GM18858 (cell line): ENCODE measurements around the gene HOXB2.
"Not testable (repeated sequence)": the region's sequence is repeated elsewhere in the genome, so short reads cannot be mapped to it uniquely, and the experiment has no call there.

ENCODE experiments used
- ATAC-seq: cut with Tn5 transposase; IDR thresholded peaks from one replicate; pipeline ENCODE4 v1.9.1; 2021; ENCODE audit not compliant: unreplicated experiment

HOXB2 gene

DNA sequence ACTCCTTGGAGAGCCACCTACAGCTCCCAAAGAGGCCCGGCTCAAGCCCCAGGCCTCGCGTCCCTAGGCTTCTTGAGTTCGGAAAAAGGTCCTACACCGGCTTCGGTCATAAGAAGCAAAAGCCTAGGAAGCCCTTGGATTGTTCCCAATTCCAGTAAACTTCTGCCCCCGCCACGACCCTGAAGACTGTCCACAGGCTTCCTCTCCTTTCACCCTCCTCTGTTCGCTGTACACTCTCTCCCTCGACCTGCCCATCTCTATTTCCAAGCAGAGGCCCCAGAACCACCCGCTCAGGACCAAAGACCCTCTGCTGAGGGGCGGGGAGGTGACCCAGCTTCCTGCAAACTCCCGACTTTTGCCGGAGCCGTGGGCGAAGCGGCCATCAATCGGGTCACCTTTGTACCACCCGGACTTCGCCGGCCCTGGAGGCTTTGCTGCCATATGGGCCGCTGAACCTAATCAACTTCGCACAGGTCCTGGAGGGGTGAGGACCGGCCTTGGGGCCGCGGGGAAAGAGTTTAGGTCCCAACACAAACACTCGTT lies 2.7 kb downstream of the HOXB2 start:
- no peak for ATAC-seq

GRCh38 chr17:48541577-48542113 lies 3.3 kb downstream of the HOXB2 start:
- ATAC-seq: no peak

DNA sequence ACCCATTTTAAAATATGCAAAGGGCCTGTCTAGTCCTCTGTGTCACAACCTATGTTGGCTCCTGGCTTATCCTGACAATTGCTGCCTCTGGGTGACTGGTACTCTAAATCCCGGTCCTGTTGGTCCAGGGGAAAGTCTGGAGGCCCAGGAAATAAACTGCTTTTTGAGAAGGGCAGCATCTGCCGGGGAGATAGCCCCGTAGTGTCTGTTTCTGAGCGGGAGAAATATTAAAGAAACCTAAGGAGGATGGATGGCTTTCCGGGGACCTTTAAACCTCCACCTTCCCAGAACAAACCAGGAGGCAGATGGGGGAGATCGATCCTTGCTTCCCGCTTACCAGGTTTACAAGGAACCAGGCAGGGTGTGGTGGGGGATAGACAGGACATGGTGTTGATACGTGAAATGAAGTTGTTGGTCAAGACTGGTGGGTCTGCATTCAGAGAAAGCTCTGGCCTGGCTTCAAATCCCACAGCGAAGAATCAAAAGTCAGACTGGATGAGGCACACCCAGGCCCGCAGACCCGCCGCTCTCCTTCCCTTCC lies 3.8 kb downstream of the HOXB2 start:
- ATAC-seq: no peak

GRCh38 chr17:48540213-48540612 lies 4.7 kb downstream of the HOXB2 start:
- ATAC-seq: no peak

GRCh38 chr17:48539177-48539576 lies 5.7 kb downstream of the HOXB2 start:
- ATAC-seq: no peak

- no peak for ATAC-seq
These were observed 7.6 kb downstream of the HOXB2 start for GRCh38 chr17:48537316-48537715.

- not testable (repeated sequence) for ATAC-seq
These were observed 8.9 kb downstream of the HOXB2 start for GRCh38 chr17:48535793-48536559.

- no peak for ATAC-seq
These were observed 12.6 kb downstream of the HOXB2 start for GRCh38 chr17:48532261-48532660.

GRCh38 chr17:48530887-48531272 lies 14.0 kb downstream of the HOXB2 start, which contains the start of gene HOXB1:
Gene HOXB1, minus strand, starts transcription at chr17:48531011. Its CDS starts 107 bp downstream, at chr17:48530904.
- ATAC-seq: no peak

GRCh38 chr17:48530208-48530886 lies 14.6 kb downstream of the HOXB2 start:
- ATAC-seq: no peak

DNA sequence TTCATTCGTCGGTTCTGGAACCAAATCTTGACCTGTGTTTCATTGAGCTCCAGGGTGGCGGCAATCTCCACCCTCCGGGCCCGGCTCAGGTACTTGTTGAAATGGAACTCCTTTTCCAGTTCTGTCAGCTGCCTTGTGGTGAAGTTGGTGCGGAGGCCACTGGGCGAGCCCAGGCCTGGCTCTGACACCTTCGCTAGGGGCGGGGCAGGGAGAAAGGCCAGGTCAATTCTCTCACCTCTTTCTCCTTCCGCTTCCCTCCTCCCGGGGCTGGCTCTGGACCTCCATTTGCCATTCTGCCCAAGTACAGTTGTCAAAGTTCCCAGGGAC lies 15.3 kb downstream of the HOXB2 start:
- no peak for ATAC-seq

DNA sequence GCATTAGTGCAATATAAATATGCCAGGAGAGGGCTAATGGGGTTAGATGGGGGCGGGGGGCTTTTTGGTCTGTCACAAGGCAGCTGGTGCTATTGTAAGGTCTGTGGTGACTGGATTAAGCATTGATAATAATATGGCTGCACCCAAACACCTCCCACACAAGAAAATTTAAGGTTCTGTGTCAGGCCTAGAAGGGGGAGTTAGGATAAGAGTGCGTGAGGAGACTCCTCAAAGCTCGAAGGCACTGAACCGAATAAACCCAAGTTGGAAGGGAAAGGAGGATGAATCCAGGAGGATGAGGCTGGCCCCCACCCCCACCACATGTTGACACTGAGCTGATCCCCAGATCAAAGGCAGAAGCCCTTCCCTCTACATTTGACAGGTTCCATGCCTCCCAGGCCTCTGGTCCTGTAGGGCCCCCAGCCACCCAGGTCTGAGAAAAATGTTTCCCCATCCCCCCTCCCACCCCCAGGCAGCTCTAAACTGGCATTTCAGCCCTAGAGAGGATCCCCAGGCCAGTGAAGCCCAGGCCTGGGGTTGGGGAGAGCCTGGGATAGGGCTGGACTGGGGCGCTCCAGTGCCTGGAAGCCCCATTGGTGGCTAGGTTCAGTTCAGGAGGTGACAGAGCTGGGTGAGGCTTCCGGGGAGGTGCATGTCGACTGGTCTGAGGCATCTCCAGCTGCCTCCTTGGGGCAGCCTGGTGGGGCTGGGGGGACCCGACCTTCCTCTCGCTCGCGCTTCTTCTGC lies 15.8 kb downstream of the HOXB2 start:
- ATAC-seq: no peak

GRCh38 chr17:48528153-48528935 lies 16.6 kb downstream of the HOXB2 start:
- no peak for ATAC-seq

GRCh38 chr17:48527547-48527932 lies 17.4 kb downstream of the HOXB2 start:
- ATAC-seq: no peak

DNA sequence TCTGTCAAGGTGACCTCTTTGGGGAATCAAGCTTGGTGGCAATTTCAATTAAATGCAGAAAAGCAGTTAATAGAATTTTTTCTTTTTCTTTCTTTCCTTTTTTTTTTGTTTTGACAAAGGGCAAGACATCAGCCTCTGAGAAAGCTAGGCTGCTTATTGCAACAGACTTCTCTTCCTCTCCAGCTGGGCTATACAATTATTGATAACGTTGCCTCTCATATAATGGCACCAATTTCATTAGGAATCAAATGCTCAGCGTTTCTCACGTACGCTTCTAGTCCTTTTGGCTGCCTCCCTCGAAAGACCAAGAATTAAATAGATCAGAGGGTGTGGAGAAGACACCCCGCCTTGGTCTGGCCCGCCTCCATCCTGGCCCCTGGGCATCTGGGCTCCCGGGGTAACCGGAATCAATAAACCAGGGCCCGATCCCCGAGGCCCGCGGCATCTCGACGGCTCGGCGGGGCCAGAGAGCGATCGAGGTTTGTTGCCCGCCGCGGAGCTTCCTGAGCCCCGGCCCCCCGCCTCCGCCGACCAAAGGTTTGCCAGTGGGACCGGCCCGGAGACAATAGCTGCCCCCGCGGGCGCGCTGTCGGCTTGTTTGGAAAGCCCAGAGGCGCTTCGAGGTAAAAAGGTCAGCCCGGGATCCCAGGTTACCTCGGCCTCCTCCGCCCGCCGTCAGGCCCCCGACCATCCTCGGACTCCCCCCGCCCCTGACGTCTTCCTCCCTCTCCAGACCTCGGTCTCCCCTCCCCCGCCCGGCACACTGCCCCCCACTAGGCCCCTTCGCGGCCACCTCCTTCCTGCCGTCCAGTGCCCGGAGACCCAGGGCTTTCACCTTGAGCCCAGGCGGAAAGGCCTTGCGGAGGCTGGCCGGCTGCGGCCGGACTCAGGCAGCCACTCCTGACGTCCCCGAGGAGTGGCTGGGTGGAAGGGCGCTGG lies 18.0 kb downstream of the HOXB2 start:
- no peak for ATAC-seq

DNA sequence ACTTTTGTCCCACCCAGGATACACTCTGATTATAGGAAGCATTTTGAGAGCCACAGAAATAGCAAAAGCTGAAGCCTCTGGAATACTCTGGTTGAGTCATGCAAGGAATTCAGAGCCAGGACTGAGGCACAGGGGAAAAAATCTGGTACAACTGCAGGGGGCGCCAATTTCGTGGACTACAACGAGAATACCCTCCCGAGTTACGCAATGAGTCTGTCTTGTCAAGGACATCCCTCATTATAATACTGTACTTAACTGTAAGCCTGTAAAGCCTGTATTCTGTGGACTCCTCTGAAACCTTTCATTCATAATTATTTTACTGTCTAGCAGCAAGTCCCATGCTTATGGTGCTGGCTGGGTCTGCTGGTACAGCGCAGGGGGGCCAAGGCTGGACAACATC lies 21.9 kb downstream of the HOXB2 start:
- no peak for ATAC-seq

DNA sequence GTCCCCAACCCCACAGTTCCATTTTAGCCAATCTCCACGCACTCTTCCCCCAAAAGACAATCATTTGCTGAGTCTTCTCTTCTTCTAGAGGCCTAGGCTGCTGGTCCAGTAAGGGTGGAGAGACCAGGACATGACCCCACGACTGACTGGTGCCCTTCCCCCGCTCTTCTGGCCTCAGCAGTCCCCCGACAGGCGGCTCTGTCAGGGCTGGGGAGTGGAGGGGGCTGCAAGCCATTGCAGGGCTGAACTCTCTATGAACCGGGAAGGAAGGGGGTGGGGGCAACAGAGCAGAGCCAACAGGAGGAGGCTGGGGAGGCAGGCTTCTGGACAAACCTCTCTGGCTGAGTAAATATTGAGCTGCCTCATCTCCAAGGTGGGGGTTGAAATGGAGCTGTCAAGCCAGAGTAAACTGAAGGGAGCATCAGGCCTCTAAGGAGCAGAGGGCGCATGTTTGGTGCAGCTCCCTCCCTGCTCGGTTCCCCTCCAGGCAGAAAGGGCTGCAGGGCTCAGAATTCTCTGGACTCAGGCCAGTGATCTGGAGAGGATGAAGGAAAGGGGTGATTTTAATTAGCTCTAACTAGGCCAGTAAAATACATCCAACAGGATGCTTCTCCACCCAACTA lies 22.8 kb downstream of the HOXB2 start:
- ATAC-seq: no peak

GRCh38 chr17:48520631-48521079 lies 24.3 kb downstream of the HOXB2 start:
- no peak for ATAC-seq

GRCh38 chr17:48519427-48519826 lies 25.5 kb downstream of the HOXB2 start:
- no peak for ATAC-seq
